ENCODE measurements around the gene HNMT.
A peak's percentile ranks its signal among the peaks of the same experiment; 100 is the strongest.

HNMT gene

GRCh38 chr2:137964066-137964858 lies at the start of gene HNMT:
Gene HNMT (plus strand): TSS chr2:137964473. CDS start chr2:137964492, 19 bp downstream.
- Histone ChIP-seq H3K9me3 (ENCODE audit: control insufficient read depth, insufficient read depth, low read depth, low read length) (no peaks in the 10 kb centered on the region), H3K4me3 (ENCODE audit: low read depth, low read length) (peak within 1 kb of the TSS; percentile 38), H3K27ac (ENCODE audit: extremely low read depth, low read depth, low read length) (peak within 1 kb of the TSS; percentile 74), H3K36me3 (ENCODE audit: control insufficient read depth in 2 of 2, insufficient read depth in 1 of 2, low read length in 2 of 2) (no peaks in the 10 kb centered on the region), H3K4me1 (ENCODE audit: control insufficient read depth, insufficient read depth, low read length) (0 out of 2 replicates have a peak, but pooled peaks cover 3% of the 10 kb centered on the region)
- ChIA-PET POLR2A (interaction anchor here (0.6 to 1.2 kb wide), 6 partner anchors 9 to 1462 kb away, joined by 3 to 5 read pairs (median 3); no protein-coding TSS in a partner anchor), CTCF (interaction anchor here (0.6 to 1.2 kb wide), 6 partner anchors 10 to 599 kb away, joined by 3 to 5 read pairs (median 3); no protein-coding TSS in a partner anchor)
- TF ChIP-seq, protein P1, sequence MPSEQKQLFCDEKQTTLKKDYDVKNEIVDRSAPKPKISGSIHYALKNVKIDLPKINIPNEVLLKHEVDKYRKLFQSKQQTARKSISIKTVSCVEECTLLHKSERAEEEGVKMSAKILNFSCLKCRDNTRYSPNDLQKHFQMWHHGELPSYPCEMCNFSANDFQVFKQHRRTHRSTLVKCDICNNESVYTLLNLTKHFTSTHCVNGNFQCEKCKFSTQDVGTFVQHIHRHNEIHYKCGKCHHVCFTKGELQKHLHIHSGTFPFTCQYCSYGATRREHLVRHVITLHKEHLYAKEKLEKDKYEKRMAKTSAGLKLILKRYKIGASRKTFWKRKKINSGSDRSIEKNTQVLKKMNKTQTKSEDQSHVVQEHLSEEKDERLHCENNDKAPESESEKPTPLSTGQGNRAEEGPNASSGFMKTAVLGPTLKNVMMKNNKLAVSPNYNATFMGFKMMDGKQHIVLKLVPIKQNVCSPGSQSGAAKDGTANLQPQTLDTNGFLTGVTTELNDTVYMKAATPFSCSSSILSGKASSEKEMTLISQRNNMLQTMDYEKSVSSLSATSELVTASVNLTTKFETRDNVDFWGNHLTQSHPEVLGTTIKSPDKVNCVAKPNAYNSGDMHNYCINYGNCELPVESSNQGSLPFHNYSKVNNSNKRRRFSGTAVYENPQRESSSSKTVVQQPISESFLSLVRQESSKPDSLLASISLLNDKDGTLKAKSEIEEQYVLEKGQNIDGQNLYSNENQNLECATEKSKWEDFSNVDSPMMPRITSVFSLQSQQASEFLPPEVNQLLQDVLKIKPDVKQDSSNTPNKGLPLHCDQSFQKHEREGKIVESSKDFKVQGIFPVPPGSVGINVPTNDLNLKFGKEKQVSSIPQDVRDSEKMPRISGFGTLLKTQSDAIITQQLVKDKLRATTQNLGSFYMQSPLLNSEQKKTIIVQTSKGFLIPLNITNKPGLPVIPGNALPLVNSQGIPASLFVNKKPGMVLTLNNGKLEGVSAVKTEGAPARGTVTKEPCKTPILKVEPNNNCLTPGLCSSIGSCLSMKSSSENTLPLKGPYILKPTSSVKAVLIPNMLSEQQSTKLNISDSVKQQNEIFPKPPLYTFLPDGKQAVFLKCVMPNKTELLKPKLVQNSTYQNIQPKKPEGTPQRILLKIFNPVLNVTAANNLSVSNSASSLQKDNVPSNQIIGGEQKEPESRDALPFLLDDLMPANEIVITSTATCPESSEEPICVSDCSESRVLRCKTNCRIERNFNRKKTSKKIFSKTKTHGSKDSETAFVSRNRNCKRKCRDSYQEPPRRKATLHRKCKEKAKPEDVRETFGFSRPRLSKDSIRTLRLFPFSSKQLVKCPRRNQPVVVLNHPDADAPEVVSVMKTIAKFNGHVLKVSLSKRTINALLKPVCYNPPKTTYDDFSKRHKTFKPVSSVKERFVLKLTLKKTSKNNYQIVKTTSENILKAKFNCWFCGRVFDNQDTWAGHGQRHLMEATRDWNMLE (tag by site-specific recombination; conservative IDR thresholded peaks at IDR 0.05; ENCODE audit: low read depth): 0 out of 2 replicates have a peak, but pooled peaks have one; percentile 22
- TF ChIP-seq ZNF157 (tag by site-specific recombination; IDR thresholded peaks at IDR 0.05) (no peak), ZNF274 (IDR thresholded peaks at IDR 0.05; ENCODE audit: low read length) (no peak), ZNF274 (tag by site-specific recombination; IDR thresholded peaks at IDR 0.05; ENCODE audit: borderline replicate concordance) (no peak), ZNF362 (tag by site-specific recombination; IDR thresholded peaks at IDR 0.05) (peak; percentile 53; the same call in 1 of the 2 replicates), PRDM10 (tag by site-specific recombination; IDR thresholded peaks at IDR 0.05) (0 out of 2 replicates have a peak, but pooled peaks have one; percentile 15), GLIS1 (tag by site-specific recombination; IDR thresholded peaks at IDR 0.05) (no peak), TRIM28 (IDR thresholded peaks at IDR 0.05; ENCODE audit: borderline replicate concordance, low read length) (0 out of 2 replicates have a peak, but pooled peaks have one; percentile 8)

GRCh38 chr2:137921105-137921880 lies 43.0 kb upstream of the HNMT start:
- CTCF ChIA-PET: no interaction called here
- POLR2A ChIA-PET: no interaction called here
- Histone ChIP-seq H3K27ac (ENCODE audit: extremely low read depth, low read depth, low read length) (no peak overlapping the region), H3K4me3 (ENCODE audit: low read depth, low read length) (no peak overlapping the region), H3K9me3 (ENCODE audit: control insufficient read depth, insufficient read depth, low read depth, low read length) (no peaks in the 10 kb centered on the region), H3K36me3 (ENCODE audit: control insufficient read depth in 2 of 2, insufficient read depth in 1 of 2, low read length in 2 of 2) (no peaks in the 10 kb centered on the region), H3K4me1 (ENCODE audit: control insufficient read depth, insufficient read depth, low read length) (no peaks in the 10 kb centered on the region)
- TF ChIP-seq ZNF830 (tag by site-specific recombination; IDR thresholded peaks at IDR 0.05; ENCODE audit: low read depth): no peak
- TF ChIP-seq AEBP2 (tag by site-specific recombination; IDR thresholded peaks at IDR 0.05; ENCODE audit: borderline replicate concordance): no peak
- TF ChIP-seq ZNF645 (tag by site-specific recombination; IDR thresholded peaks at IDR 0.05): no peak
- TF ChIP-seq, protein P2, sequence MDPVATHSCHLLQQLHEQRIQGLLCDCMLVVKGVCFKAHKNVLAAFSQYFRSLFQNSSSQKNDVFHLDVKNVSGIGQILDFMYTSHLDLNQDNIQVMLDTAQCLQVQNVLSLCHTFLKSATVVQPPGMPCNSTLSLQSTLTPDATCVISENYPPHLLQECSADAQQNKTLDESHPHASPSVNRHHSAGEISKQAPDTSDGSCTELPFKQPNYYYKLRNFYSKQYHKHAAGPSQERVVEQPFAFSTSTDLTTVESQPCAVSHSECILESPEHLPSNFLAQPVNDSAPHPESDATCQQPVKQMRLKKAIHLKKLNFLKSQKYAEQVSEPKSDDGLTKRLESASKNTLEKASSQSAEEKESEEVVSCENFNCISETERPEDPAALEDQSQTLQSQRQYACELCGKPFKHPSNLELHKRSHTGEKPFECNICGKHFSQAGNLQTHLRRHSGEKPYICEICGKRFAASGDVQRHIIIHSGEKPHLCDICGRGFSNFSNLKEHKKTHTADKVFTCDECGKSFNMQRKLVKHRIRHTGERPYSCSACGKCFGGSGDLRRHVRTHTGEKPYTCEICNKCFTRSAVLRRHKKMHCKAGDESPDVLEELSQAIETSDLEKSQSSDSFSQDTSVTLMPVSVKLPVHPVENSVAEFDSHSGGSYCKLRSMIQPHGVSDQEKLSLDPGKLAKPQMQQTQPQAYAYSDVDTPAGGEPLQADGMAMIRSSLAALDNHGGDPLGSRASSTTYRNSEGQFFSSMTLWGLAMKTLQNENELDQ (tag by site-specific recombination; IDR thresholded peaks at IDR 0.05; ENCODE audit: low read depth): no peak
- TF ChIP-seq ZNF416 (tag by site-specific recombination; IDR thresholded peaks at IDR 0.05): no peak
